ENCODE measurements around the gene IMPA2. TPM values are rescaled to one million over a fixed set of nuclear protein-coding genes. Genes with fewer than 3 reads are reported as not detected.

Gene IMPA2
- total RNA-seq, 1 donor from 2014 or later = 53.4 TPM

- DNase-seq (ENCODE audit: low spot score, unreplicated experiment) = no peak
- Mint-ChIP-seq H3K4me3 (ENCODE audit: low read depth) (no peak overlapping the region), H3K36me3 (ENCODE audit: insufficient read depth) (peaks cover 20% of the 10 kb centered on the region), H3K9me3 (ENCODE audit: low read depth) (no peaks in the 10 kb centered on the region), H3K27ac (no peak overlapping the region), H3K27me3 (no peaks in the 10 kb centered on the region), H3K4me1 (ENCODE audit: low read depth) (no peaks in the 10 kb centered on the region)
- TF ChIP-seq CTCF (IDR thresholded peaks at IDR 0.05; ENCODE audit: unreplicated experiment) = no peak
Measured at GRCh38 chr18:12017081-12017480, 35.8 kb downstream of the IMPA2 start.

GRCh38 chr18:12018861-12019260 is 37.6 kb downstream of the IMPA2 start:
- no peak overlapping the region for H3K27ac Mint-ChIP-seq
- no peak for DNase-seq (ENCODE audit: low spot score, unreplicated experiment)
- peaks cover 21% of the 10 kb centered on the region for H3K36me3 Mint-ChIP-seq (ENCODE audit: insufficient read depth)
- no peaks in the 10 kb centered on the region for H3K27me3 Mint-ChIP-seq
- H3K4me3 Mint-ChIP-seq (ENCODE audit: low read depth) = no peak overlapping the region
- no peaks in the 10 kb centered on the region for H3K4me1 Mint-ChIP-seq (ENCODE audit: low read depth)
- H3K9me3 Mint-ChIP-seq (ENCODE audit: low read depth) = no peaks in the 10 kb centered on the region
- TF ChIP-seq CTCF (IDR thresholded peaks at IDR 0.05; ENCODE audit: unreplicated experiment) = no peak

- no peak for DNase-seq (ENCODE audit: low spot score, unreplicated experiment)
- Mint-ChIP-seq H3K9me3 (ENCODE audit: low read depth) (no peaks in the 10 kb centered on the region), H3K36me3 (ENCODE audit: insufficient read depth) (peaks cover 21% of the 10 kb centered on the region), H3K27ac (no peak overlapping the region), H3K4me1 (ENCODE audit: low read depth) (no peaks in the 10 kb centered on the region), H3K4me3 (ENCODE audit: low read depth) (no peak overlapping the region), H3K27me3 (no peaks in the 10 kb centered on the region)
- TF ChIP-seq CTCF (IDR thresholded peaks at IDR 0.05; ENCODE audit: unreplicated experiment) = no peak
Measured at GRCh38 chr18:12021077-12021476, 39.8 kb downstream of the IMPA2 start.

- H3K9me3 Mint-ChIP-seq (ENCODE audit: low read depth) = no peaks in the 10 kb centered on the region
- no peak overlapping the region for H3K4me3 Mint-ChIP-seq (ENCODE audit: low read depth)
- no peak for DNase-seq (ENCODE audit: low spot score, unreplicated experiment)
- H3K36me3 Mint-ChIP-seq (ENCODE audit: insufficient read depth) = peaks cover 21% of the 10 kb centered on the region
- TF ChIP-seq CTCF (IDR thresholded peaks at IDR 0.05; ENCODE audit: unreplicated experiment) = no peak
- no peaks in the 10 kb centered on the region for H3K4me1 Mint-ChIP-seq (ENCODE audit: low read depth)
- no peaks in the 10 kb centered on the region for H3K27me3 Mint-ChIP-seq
- H3K27ac Mint-ChIP-seq = no peak overlapping the region
Measured at GRCh38 chr18:12021596-12021995, 40.3 kb downstream of the IMPA2 start.

- DNase-seq (ENCODE audit: low spot score, unreplicated experiment) = no peak
- no peak for TF ChIP-seq CTCF (IDR thresholded peaks at IDR 0.05; ENCODE audit: unreplicated experiment)
- Mint-ChIP-seq H3K4me3 (ENCODE audit: low read depth) (no peak overlapping the region), H3K27ac (no peak overlapping the region), H3K9me3 (ENCODE audit: low read depth) (no peaks in the 10 kb centered on the region), H3K27me3 (no peaks in the 10 kb centered on the region), H3K4me1 (ENCODE audit: low read depth) (no peaks in the 10 kb centered on the region), H3K36me3 (ENCODE audit: insufficient read depth) (peaks cover 13% of the 10 kb centered on the region)
Measured at GRCh38 chr18:12023375-12023774, 42.1 kb downstream of the IMPA2 start.
